Testis (tissue), 3 donors: Measurements from ENCODE around the gene ETDB. TPM values are rescaled to one million over a fixed set of nuclear protein-coding genes. Genes with fewer than 3 reads are reported as not detected.
"Not testable (repeated sequence)": the region's sequence is repeated elsewhere in the genome, so short reads cannot be mapped to it uniquely, and the experiment has no call there.

Experiments used
- DNase-seq: peaks from one replicate; pipeline ENCODE4 v3.0.0-alpha.2; 2019
- H3K27ac ChIP-seq, 2 donors: fragments of 200-600 bp; sonication (generic); one replicate each; pipeline ENCODE4 v1.5.1; 2019
- H3K27me3 ChIP-seq: fragments of 200-600 bp; sonication (generic); one replicate; pipeline ENCODE4 v1.5.1; 2019
- H3K36me3 ChIP-seq: fragments of 200-600 bp; sonication (generic); one replicate; pipeline ENCODE4 v1.5.1; 2017; ENCODE audit warnings: low read depth; ENCODE audit errors: missing control alignments
- H3K4me1 ChIP-seq: fragments of 200-600 bp; sonication (generic); one replicate; pipeline ENCODE4 v1.5.1; 2019
- H3K4me3 ChIP-seq, 2 donors: fragments of 200-600 bp; sonication (generic); one replicate each; pipeline ENCODE4 v1.5.1; 2017 to 2019
- H3K9me3 ChIP-seq: fragments of 200-600 bp; sonication (generic); one replicate; pipeline ENCODE4 v1.5.1; 2017
- POLR2A ChIP-seq: fragments of 450-650 bp; IDR thresholded peaks from one replicate; pipeline ENCODE4 v1.6.1; 2017; ENCODE audit warnings: antibody characterized with exemption, mild to moderate bottlenecking, moderate library complexity
- WGBS, 2 donors: methylation state at CpG; one replicate each; pipeline ENCODE4 v1.1.5; 2018; 5-methylcytosine and 5-hydroxymethylcytosine counted together
- intact Hi-C: fragments of 100-400 bp; cut with DNase I; formaldehyde crosslinking; loops from one replicate; pipeline ENCODE4 v1.15.1; 2023; ENCODE audit warnings: low total_unique reads
- polyA plus RNA-seq: library from polyadenylated mRNA; stranded (reverse); fragments of 350-450 nt; fragmentation: Illumina TruSeq; extraction: RNeasy Lipid Tissue Mini Kit (QIAGEN cat#74804); gene quantifications from one replicate; pipeline ENCODE4 v1.2.3, GENCODE V29; 2014; ENCODE audit warnings: low read depth, low replicate concordance; ENCODE audit not compliant: insufficient read depth
- total RNA-seq, 2 donors: library from RNA; depleted of rRNA; stranded (reverse); fragments of >200 nt; gene quantifications; one replicate each; pipeline ENCODE4 v1.2.3, GENCODE V29; 2016
- TF ChIP-seq, protein P1 (sequence below), 3 experiments: fragments of 450-650 bp in 2 of 3; fragments of 200-600 bp in 1 of 3; sonication (generic) in 1 of 3; IDR thresholded peaks; one replicate each; pipeline ENCODE4 v1.5.1; 2016 to 2019; ENCODE audit warnings: antibody characterized with exemption in 3 of 3, mild to moderate bottlenecking in 2 of 3, moderate library complexity in 1 of 3

ETDB gene
- total and polyA plus RNA-seq, 3 donors from 2014 or later = 2.0 to 17.4 (median 2.7) TPM

DNA sequence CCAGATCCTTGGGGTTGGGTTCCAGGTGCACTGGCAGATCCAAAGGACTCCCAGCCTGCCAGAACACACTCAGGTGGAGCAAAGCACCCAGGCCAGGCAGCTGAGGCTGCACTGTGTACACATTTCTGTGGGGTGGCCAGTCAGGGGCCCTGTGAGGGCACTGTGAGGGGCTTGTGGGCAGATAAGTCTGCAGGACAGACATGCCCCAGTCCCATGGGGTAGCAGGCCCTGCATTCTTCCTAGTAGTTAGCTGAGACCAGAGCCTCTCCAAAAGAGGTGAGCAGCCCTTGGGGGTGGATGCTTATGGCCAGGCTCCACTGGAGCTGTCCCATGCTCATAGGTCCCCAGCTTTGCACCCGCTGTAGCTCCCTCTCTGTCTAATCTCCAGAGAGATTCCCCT, 7.6 kb downstream of the ETDB start:
- no peaks in the 10 kb centered on the region for H3K27me3 ChIP-seq
- H3K9me3 ChIP-seq = no peaks in the 10 kb centered on the region
- TF ChIP-seq, protein P1, sequence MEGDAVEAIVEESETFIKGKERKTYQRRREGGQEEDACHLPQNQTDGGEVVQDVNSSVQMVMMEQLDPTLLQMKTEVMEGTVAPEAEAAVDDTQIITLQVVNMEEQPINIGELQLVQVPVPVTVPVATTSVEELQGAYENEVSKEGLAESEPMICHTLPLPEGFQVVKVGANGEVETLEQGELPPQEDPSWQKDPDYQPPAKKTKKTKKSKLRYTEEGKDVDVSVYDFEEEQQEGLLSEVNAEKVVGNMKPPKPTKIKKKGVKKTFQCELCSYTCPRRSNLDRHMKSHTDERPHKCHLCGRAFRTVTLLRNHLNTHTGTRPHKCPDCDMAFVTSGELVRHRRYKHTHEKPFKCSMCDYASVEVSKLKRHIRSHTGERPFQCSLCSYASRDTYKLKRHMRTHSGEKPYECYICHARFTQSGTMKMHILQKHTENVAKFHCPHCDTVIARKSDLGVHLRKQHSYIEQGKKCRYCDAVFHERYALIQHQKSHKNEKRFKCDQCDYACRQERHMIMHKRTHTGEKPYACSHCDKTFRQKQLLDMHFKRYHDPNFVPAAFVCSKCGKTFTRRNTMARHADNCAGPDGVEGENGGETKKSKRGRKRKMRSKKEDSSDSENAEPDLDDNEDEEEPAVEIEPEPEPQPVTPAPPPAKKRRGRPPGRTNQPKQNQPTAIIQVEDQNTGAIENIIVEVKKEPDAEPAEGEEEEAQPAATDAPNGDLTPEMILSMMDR (IDR thresholded peaks at IDR 0.05) = no peak
- TF ChIP-seq POLR2A = no peak
- no peaks in the 10 kb centered on the region for H3K36me3 ChIP-seq
- DNase-seq = no peak
- no peak overlapping the region for H3K4me3 ChIP-seq
- intact Hi-C loops = no loop called here
- no peak overlapping the region for H3K27ac ChIP-seq
- WGBS, 2 donors = no CpG with 5 or more reads among the region's 1 CpG
- H3K4me1 ChIP-seq = no peaks in the 10 kb centered on the region

DNA sequence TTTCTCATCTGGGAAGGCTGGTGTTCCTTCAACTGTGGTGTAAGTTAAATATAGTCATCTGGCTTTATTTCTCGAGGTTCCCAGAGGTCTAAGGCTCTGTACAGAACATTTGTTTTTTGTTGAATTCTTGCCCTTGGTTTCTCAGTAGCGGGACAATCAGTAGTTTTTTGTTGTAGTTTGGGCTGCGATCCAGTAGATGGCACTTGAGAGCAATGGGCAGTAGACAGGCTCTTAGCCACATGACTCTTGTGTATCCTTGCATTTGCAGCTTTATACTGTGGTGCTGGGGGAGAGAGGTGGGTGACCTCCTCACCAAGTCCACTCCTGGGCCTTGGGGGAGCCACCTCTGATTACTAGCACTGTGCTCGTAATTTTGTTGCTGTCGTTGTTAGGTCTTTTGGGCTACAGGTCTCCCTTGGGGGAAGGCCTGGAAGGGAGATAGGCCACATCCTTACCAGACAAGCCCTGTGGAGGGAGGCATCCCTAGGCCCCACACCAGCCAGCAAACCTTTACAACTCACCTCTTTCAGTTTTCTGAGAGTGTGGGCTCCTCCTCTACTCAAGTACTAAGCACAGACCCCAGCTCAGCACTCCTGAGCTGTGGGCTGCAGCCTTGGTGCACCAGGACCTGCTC, 8.1 kb downstream of the ETDB start:
- Histone ChIP-seq H3K4me1 (no peaks in the 10 kb centered on the region), H3K4me3 (no peak overlapping the region), H3K27me3 (no peaks in the 10 kb centered on the region), H3K9me3 (no peaks in the 10 kb centered on the region), H3K27ac (no peak overlapping the region), H3K36me3 (no peaks in the 10 kb centered on the region)
- WGBS, 2 donors = 14 to 39% methylated on average over 2 to 5 of the region's 5 CpGs
- DNase-seq = peak; percentile 31
- TF ChIP-seq POLR2A = no peak
- TF ChIP-seq, protein P1 (IDR thresholded peaks at IDR 0.05) = peak in 2 of 3 experiments; percentile 14 to 28
- intact Hi-C loops = no loop called here

DNA sequence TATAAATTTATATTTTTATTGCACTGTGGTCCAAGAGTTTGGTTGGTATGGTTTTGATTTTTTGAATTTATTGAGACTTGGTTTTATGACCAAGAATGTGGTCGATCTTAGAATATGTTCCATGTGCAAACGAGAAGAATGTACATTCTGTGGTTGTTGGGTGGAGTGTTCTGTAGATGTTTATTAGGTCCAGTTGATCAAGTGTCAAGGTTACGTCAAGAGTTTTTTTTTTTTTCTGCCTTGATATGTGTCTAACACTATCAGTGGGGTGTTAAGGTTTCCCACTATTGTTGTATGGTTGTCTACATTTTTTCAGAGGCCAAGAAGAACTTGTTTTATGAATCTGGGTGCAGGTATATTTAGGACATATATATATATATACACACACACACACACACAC, 10.8 kb downstream of the ETDB start:
- Histone ChIP-seq H3K36me3 (no peaks in the 10 kb centered on the region), H3K4me3 (no peak overlapping the region), H3K27me3 (no peaks in the 10 kb centered on the region), H3K9me3 (no peaks in the 10 kb centered on the region), H3K4me1 (no peaks in the 10 kb centered on the region), H3K27ac (no peak overlapping the region)
- intact Hi-C loops = no loop called here
- TF ChIP-seq POLR2A = no peak
- TF ChIP-seq, protein P1 (IDR thresholded peaks at IDR 0.05) = no peak
- DNase-seq = no peak
- WGBS, 2 donors = 88 to 90% methylated on average over 3 of the region's 3 CpGs

DNA sequence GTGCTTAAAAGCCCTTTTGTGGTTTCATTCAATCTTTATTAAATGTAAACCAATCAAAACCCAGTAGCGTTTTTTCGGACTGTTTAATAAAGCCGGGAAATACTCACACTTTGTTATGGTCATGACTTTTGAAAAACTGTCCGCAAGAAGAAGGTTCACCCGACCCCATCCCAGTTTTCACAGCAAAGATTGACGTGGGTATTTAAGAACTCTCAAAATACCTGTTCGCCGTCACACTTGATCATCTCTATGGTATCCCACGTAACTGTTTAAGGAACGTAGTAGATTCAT, 20.9 kb downstream of the ETDB start:
- intact Hi-C loops = no loop called here
- Histone ChIP-seq H3K9me3 (no peaks in the 10 kb centered on the region), H3K27me3 (no peaks in the 10 kb centered on the region), H3K27ac (no peak overlapping the region), H3K4me1 (no peaks in the 10 kb centered on the region), H3K4me3 (peak overlapping the region in 1 of 2 donors; percentile 67), H3K36me3 (no peaks in the 10 kb centered on the region)
- DNase-seq = no peak
- 43 to 47% methylated on average over 10 of the region's 10 CpGs for WGBS, 2 donors
- TF ChIP-seq, protein P1 (IDR thresholded peaks at IDR 0.05) = no peak
- no peak for TF ChIP-seq POLR2A

DNA sequence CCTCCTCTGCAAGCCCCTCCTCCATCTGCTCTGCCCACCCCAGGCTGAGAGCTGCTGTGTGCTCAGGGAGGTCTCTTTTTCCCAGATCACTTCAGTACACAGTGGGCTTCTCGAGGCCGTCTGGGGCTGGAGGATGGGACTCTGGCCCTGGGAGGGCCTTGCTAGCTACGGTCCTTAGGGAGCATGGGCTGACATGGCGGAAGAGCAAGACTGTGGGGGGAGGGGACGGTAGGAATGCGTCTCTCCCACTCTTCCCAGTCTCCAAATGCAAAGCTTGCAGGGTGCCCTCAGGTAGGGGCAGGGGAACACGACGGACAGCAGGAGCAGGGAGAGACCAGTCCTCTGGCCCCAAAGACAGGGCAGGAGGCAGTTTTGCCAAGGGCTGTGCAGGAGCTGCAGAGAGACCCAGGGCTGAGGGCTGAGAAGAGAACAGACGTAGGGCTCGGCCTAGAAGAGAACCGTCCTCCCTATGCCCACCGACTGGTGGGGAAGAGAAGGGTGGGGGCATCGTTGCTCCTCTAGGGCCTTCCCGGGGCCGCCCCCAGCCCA, 23.1 kb downstream of the ETDB start:
- H3K36me3 ChIP-seq, H3K9me3 ChIP-seq, H3K4me1 ChIP-seq, H3K27ac ChIP-seq, intact Hi-C loops, DNase-seq, H3K27me3 ChIP-seq: not testable (repeated sequence)
- peak overlapping the region; percentile 60 to 67 for H3K4me3 ChIP-seq
- 3 to 4% methylated on average over 6 to 11 of the region's 15 CpGs for WGBS, 2 donors
